ENCODE data around the gene STXBP5L. TPM values are rescaled to one million over a fixed set of nuclear protein-coding genes. Genes with fewer than 3 reads are reported as not detected.
A peak's percentile ranks its signal among the peaks of the same experiment; 100 is the strongest.

Gene STXBP5L
- total and polyA plus RNA-seq, 3 experiments from 2014 or later = not detected

DNA sequence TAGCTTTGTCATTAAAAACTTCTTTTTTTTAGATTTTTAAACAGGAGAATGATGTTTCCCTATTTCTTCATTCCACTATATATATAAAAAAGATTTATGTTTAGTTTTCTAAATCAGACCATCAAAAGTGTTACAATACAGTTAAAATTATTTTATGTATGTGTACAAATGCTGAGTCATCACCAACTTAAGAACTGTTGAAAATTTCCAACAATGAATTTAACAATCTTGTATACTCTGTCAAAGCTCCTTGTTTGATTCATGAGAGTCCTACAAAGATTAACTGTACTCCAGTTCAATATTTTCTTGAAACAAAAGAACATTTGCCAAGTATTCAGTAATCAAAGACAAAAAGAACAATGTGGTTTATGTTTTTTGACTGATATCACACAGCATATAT, 555.7 kb downstream of the STXBP5L start:
- Histone ChIP-seq H3K27me3 (ENCODE audit: insufficient read depth, low read length, poor library complexity, severe bottlenecking) (no peaks in the 10 kb centered on the region), H3K27ac (ENCODE audit: low read depth, low read length) (no peak overlapping the region), H3K4me3 (ENCODE audit: low read length) (no peak overlapping the region), H3K4me1 (ENCODE audit: insufficient read depth, low read length) (no peaks in the 10 kb centered on the region), H3K36me3 (ENCODE audit: insufficient read depth, low read length) (no peaks in the 10 kb centered on the region), H3K9me3 (ENCODE audit: low read length) (no peaks in the 10 kb centered on the region)
- Mint-ChIP-seq H3K36me3 (no peaks in the 10 kb centered on the region), H3K4me1 (peaks cover 0 to 4% (median 0%) of the 10 kb centered on the region in 3 donors), H3K4me3 (no peak overlapping the region), H3K9me3 (no peaks in the 10 kb centered on the region), H3K27ac (no peak overlapping the region), H3K27me3 (no peaks in the 10 kb centered on the region)
- ChIA-PET POLR2A (no interaction called here), CTCF (no interaction called here)
- DNase-seq = no peak

- peaks cover 0 to 4% (median 0%) of the 10 kb centered on the region in 3 donors for H3K4me1 Mint-ChIP-seq
- ChIA-PET POLR2A (no interaction called here), CTCF (no interaction called here)
- no peaks in the 10 kb centered on the region for H3K9me3 Mint-ChIP-seq
- DNase-seq = no peak
- Histone ChIP-seq H3K36me3 (ENCODE audit: insufficient read depth, low read length) (no peaks in the 10 kb centered on the region), H3K4me3 (ENCODE audit: low read length) (no peak overlapping the region), H3K27ac (ENCODE audit: low read depth, low read length) (no peak overlapping the region), H3K9me3 (ENCODE audit: low read length) (no peaks in the 10 kb centered on the region), H3K4me1 (ENCODE audit: insufficient read depth, low read length) (no peaks in the 10 kb centered on the region), H3K27me3 (ENCODE audit: insufficient read depth, low read length, poor library complexity, severe bottlenecking) (no peaks in the 10 kb centered on the region)
- no peaks in the 10 kb centered on the region for H3K36me3 Mint-ChIP-seq
- H3K27ac Mint-ChIP-seq = no peak overlapping the region
- H3K27me3 Mint-ChIP-seq = no peaks in the 10 kb centered on the region
- H3K4me3 Mint-ChIP-seq = no peak overlapping the region
Measured at GRCh38 chr3:121467085-121467484, 559.1 kb downstream of the STXBP5L start.

DNA sequence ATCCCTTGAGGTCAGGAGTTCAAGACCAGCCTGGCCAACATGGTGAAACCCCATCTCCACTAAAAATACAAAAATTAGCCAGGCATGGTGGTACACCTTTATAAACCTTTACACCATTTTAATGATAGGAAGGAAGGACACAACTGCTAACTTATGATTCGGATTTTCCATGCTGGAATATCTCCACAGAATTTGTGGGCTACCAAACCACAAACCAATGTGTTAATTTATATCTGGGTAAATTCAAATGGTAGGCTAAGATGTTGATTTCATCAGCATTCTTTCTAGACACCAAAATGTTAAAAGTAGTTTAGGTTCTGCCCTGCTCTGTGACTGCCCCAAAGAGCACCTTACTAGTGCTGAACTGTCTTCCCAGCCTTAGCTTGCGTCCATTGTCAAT, 565.0 kb downstream of the STXBP5L start:
- Mint-ChIP-seq H3K4me1 (no peaks in the 10 kb centered on the region), H3K9me3 (no peaks in the 10 kb centered on the region), H3K36me3 (no peaks in the 10 kb centered on the region), H3K27me3 (no peaks in the 10 kb centered on the region), H3K4me3 (no peak overlapping the region), H3K27ac (peak overlapping the region in 2 of 8 donors; percentile 20 to 56)
- Histone ChIP-seq H3K27me3 (ENCODE audit: insufficient read depth, low read length, poor library complexity, severe bottlenecking) (no peaks in the 10 kb centered on the region), H3K9me3 (ENCODE audit: low read length) (no peaks in the 10 kb centered on the region), H3K36me3 (ENCODE audit: insufficient read depth, low read length) (no peaks in the 10 kb centered on the region), H3K4me3 (ENCODE audit: low read length) (no peak overlapping the region), H3K4me1 (ENCODE audit: insufficient read depth, low read length) (no peaks in the 10 kb centered on the region), H3K27ac (ENCODE audit: low read depth, low read length) (no peak overlapping the region)
- ChIA-PET CTCF (no interaction called here), POLR2A (no interaction called here)
- no peak for DNase-seq

Other genes starting within 250 kb of the STXBP5L start
- gene HGD, start 226.0 kb upstream of the STXBP5L start, total RNA-seq = 1 to 10 TPM in 1 of 2 experiments, under 1 TPM in 1; 0.98 to 1.1 TPM
- gene HGD, start 226.0 kb upstream of the STXBP5L start, polyA plus RNA-seq = not detected
- gene RABL3, start 165.7 kb upstream of the STXBP5L start, total RNA-seq = 10 to 100 TPM; 39.0 to 40.4 TPM
- gene RABL3, start 165.7 kb upstream of the STXBP5L start, polyA plus RNA-seq = 35.8 TPM
- 10 to 100 TPM; 25.9 to 27.8 TPM for gene GTF2E1, start 165.5 kb upstream of the STXBP5L start, total RNA-seq
- gene GTF2E1, start 165.5 kb upstream of the STXBP5L start, polyA plus RNA-seq = 14.3 TPM